IMR-90 (cell line): ENCODE results near the gene GRSF1. TPM values are rescaled to one million over a fixed set of nuclear protein-coding genes. Genes with fewer than 3 reads are reported as not detected.

Experiments
- microRNA-seq, 2 experiments: library from miRNA; stranded (forward) in 1 of 2; unstranded in 1 of 2; fragments of 10-50 nt in 1 of 2; fragments of <30 nt in 1 of 2; gene quantifications in 1 of 2; microRNA quantifications in 1 of 2; one replicate each; pipeline versions ENCODE3 to v1.1.0; 2013 to 2020; ENCODE audit not compliant: insufficient read depth in 1 of 2, insufficient read length in 1 of 2, unreplicated experiment in 1 of 2
- polyA plus RNA-seq, 3 experiments: library from polyadenylated mRNA; depleted of rRNA; stranded (reverse); fragments of >200 nt; gene quantifications; 2 replicates each; pipeline ENCODE4 v1.2.3, GENCODE V29; 2012; ENCODE audit warnings: low replicate concordance in 1 of 3
- small RNA-seq, 5 experiments: library from RNA; depleted of rRNA; stranded (forward); fragments of <200 nt; gene quantifications; one replicate each; pipeline ENCODE3, GENCODE V24; 2012
- total RNA-seq: library from RNA; depleted of rRNA; stranded (reverse); fragments of >200 nt; gene quantifications from 2 replicates; pipeline ENCODE4 v1.2.3, GENCODE V29; 2012; rRNA removed

Gene GRSF1
- total and polyA plus RNA-seq, 2 of the 4 experiments (the other 2 are of a cell fraction): 67.7 to 71.5 TPM

Small RNA genes within 50 kb of the gene (microRNA-seq; reads per million reads assigned to microRNA genes)
- gene RF00026 (ENCODE audit: insufficient read depth, insufficient read length): not detected
- gene RNU6-891P (ENCODE audit: insufficient read depth, insufficient read length): not detected

Small RNA genes within 50 kb of the gene (small RNA-seq; reads per million reads assigned to genes)
- gene RF00026 (0 reads per million in 5 experiments), gene RNU6-891P (0 to 1.8 (median 0) reads per million in 5 experiments)

Other genes with a start within 250 kb of the GRSF1 start
- gene AMBN, start 247.6 kb downstream of the GRSF1 start, total RNA-seq: not detected in 2 replicates
- gene AMBN, start 247.6 kb downstream of the GRSF1 start, polyA plus RNA-seq (2012; rRNA removed): not detected in 2 replicates
- under 0.01 and 0.28 TPM in 2 replicates for gene ENAM, start 211.1 kb downstream of the GRSF1 start, total RNA-seq
- gene ENAM, start 211.1 kb downstream of the GRSF1 start, polyA plus RNA-seq (2012; rRNA removed): 0.01 and 0.10 TPM in 2 replicates
- gene JCHAIN, start 173.4 kb downstream of the GRSF1 start, total RNA-seq: 0.72 and 0.83 TPM in 2 replicates
- gene JCHAIN, start 173.4 kb downstream of the GRSF1 start, polyA plus RNA-seq (2012; rRNA removed): 0.49 and 0.86 TPM in 2 replicates
- 14.9 and 26.1 TPM in 2 replicates for gene UTP3, start 151.4 kb downstream of the GRSF1 start, total RNA-seq
- 29.8 and 30.7 TPM in 2 replicates for gene UTP3, start 151.4 kb downstream of the GRSF1 start, polyA plus RNA-seq (2012; rRNA removed)
- gene RUFY3, start 117.9 kb downstream of the GRSF1 start, total RNA-seq: 28.9 and 41.1 TPM in 2 replicates
- gene RUFY3, start 117.9 kb downstream of the GRSF1 start, polyA plus RNA-seq (2012; rRNA removed): 19.6 and 20.3 TPM in 2 replicates
- gene MOB1B, start 62.5 kb upstream of the GRSF1 start, total RNA-seq: 5.7 and 15.0 TPM in 2 replicates
- 5.2 and 6.8 TPM in 2 replicates for gene MOB1B, start 62.5 kb upstream of the GRSF1 start, polyA plus RNA-seq (2012; rRNA removed)
- 7.0 and 14.4 TPM in 2 replicates for gene DCK, start 153.8 kb upstream of the GRSF1 start, total RNA-seq
- gene DCK, start 153.8 kb upstream of the GRSF1 start, polyA plus RNA-seq (2012; rRNA removed): 5.9 and 8.9 TPM in 2 replicates